Endothelial cell (in vitro differentiated cells): ENCODE results near the gene GGTLC3. TPM values are rescaled to one million over a fixed set of nuclear protein-coding genes. Genes with fewer than 3 reads are reported as not detected.
"Not testable (repeated sequence)": the region's sequence is repeated elsewhere in the genome, so short reads cannot be mapped to it uniquely, and the experiment has no call there.

Experiments
- DNase-seq: peaks from one replicate; pipeline ENCODE4 v3.0.0; 2021; ENCODE audit warnings: low spot score
- H3K27ac Mint-ChIP-seq: one replicate; pipeline ENCODE4 v1.8.0; 2021; ENCODE audit warnings: mixed read lengths, inconsistent platforms; ENCODE audit not compliant: unreplicated experiment
- H3K27me3 Mint-ChIP-seq: one replicate; pipeline ENCODE4 v1.8.0; 2021; ENCODE audit warnings: mild to moderate bottlenecking, moderate library complexity, mixed read lengths, inconsistent platforms; ENCODE audit not compliant: unreplicated experiment
- H3K36me3 Mint-ChIP-seq: one replicate; pipeline ENCODE4 v1.8.0; 2021; ENCODE audit warnings: mild to moderate bottlenecking, low read depth, mixed read lengths, inconsistent platforms; ENCODE audit not compliant: unreplicated experiment
- H3K4me1 Mint-ChIP-seq: one replicate; pipeline ENCODE4 v1.8.0; 2021; ENCODE audit warnings: mild to moderate bottlenecking, mixed read lengths, inconsistent platforms; ENCODE audit not compliant: unreplicated experiment
- H3K4me3 Mint-ChIP-seq: one replicate; pipeline ENCODE4 v1.8.0; 2021; ENCODE audit warnings: mild to moderate bottlenecking, mixed read lengths, inconsistent platforms; ENCODE audit not compliant: unreplicated experiment
- H3K9me3 Mint-ChIP-seq: one replicate; pipeline ENCODE4 v1.8.0; 2021; ENCODE audit warnings: mixed read lengths, inconsistent platforms; ENCODE audit not compliant: unreplicated experiment
- long read RNA-seq: library from polyadenylated mRNA; unstranded; transcript quantifications from one replicate; pipeline ENCODE4 v2.0.0, GENCODE V29; 2020; ENCODE audit not compliant: unreplicated experiment
- total RNA-seq: library from RNA; stranded (reverse); fragmentation: NEBNext Ultra II Directional; extraction: Animal tissue kit (Norgen Biotek cat#: 25700); gene quantifications from one replicate; pipeline ENCODE4 v1.2.1, GENCODE V29; 2021; ENCODE audit not compliant: unreplicated experiment

Gene GGTLC3
- total RNA-seq: 0.56 TPM
- long read RNA-seq: 0 reads

- not testable (repeated sequence) for H3K27ac Mint-ChIP-seq, DNase-seq, H3K9me3 Mint-ChIP-seq, H3K4me1 Mint-ChIP-seq, H3K27me3 Mint-ChIP-seq, H3K36me3 Mint-ChIP-seq, H3K4me3 Mint-ChIP-seq
These were observed at the start of gene GGTLC3 for GRCh38 chr22:18518061-18518460. Gene GGTLC3, minus strand, starts transcription at chr22:18518161. Its CDS starts 264 bp downstream, at chr22:18517897.

DNA sequence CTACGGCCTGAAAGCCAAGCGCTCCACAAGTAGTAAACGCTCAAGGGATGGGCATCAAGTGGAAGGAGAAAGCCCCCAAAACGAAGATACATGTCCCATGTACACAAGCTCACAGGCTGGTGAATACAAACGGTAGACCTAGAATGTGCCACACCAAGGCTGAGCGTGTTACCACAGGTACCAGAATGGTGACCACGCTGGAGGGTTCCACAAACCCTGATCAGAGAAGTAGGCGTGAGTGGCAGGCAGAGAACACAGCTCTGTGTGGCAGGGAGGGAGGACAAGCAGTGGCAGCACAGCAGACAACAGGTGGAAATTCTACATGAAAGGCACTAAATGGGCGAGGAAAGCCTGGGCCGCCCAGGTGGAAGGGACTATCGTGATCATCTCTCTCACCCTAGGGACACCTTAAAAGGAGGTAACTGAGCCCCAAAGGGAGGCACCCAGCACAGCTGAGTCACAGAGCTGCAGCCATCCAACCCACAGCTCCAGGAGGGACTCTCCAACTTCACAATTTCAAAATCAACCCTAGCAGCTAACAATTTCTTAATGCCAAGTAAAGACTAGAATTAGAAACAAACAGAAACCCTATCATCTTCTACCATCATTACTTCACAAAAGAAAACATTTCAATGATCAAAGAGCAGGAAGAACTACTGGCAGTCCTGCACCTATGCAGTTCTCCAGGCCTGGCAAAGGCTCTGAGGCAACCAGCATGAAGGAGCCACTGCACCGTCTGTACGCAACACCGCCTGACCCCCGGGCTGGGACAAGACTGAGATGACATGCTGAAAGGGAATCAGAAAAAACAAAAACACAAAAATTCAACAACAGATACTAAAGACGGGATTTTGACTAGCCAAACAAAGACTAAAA, 42.4 kb upstream of the GGTLC3 start:
- not testable (repeated sequence) for H3K36me3 Mint-ChIP-seq, H3K27ac Mint-ChIP-seq, H3K4me1 Mint-ChIP-seq, DNase-seq, H3K9me3 Mint-ChIP-seq, H3K4me3 Mint-ChIP-seq, H3K27me3 Mint-ChIP-seq

GRCh38 chr22:18558939-18559338, 41.0 kb upstream of the GGTLC3 start:
- H3K4me1 Mint-ChIP-seq, H3K36me3 Mint-ChIP-seq, H3K4me3 Mint-ChIP-seq, H3K27ac Mint-ChIP-seq, H3K27me3 Mint-ChIP-seq, H3K9me3 Mint-ChIP-seq, DNase-seq: not testable (repeated sequence)

DNA sequence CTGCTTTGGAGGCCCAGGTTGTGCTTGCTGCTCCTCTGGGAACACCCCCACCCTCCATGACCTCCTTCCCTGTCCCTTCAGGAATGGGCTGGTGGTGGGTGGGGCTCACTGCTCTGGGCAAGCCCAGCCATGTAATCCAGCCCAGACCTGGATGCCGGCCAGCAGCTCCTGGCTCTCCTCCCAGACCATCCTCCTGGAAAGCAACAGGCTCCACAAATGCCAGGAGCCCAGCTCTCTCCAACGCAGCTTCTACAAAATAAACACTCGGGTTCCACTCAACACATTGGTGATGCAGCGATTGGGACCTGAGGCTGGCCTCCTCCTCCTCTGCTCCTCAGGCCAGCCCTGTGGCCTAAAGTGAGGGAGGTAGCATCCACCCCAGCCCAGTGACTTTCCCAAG, 40.6 kb upstream of the GGTLC3 start:
- not testable (repeated sequence) for H3K27me3 Mint-ChIP-seq, H3K9me3 Mint-ChIP-seq, H3K4me3 Mint-ChIP-seq, H3K27ac Mint-ChIP-seq, H3K36me3 Mint-ChIP-seq, H3K4me1 Mint-ChIP-seq, DNase-seq

GRCh38 chr22:18554280-18555256, 36.6 kb upstream of the GGTLC3 start:
- H3K36me3 Mint-ChIP-seq, H3K27ac Mint-ChIP-seq, H3K4me3 Mint-ChIP-seq, H3K4me1 Mint-ChIP-seq, H3K27me3 Mint-ChIP-seq, H3K9me3 Mint-ChIP-seq, DNase-seq: not testable (repeated sequence)

DNA sequence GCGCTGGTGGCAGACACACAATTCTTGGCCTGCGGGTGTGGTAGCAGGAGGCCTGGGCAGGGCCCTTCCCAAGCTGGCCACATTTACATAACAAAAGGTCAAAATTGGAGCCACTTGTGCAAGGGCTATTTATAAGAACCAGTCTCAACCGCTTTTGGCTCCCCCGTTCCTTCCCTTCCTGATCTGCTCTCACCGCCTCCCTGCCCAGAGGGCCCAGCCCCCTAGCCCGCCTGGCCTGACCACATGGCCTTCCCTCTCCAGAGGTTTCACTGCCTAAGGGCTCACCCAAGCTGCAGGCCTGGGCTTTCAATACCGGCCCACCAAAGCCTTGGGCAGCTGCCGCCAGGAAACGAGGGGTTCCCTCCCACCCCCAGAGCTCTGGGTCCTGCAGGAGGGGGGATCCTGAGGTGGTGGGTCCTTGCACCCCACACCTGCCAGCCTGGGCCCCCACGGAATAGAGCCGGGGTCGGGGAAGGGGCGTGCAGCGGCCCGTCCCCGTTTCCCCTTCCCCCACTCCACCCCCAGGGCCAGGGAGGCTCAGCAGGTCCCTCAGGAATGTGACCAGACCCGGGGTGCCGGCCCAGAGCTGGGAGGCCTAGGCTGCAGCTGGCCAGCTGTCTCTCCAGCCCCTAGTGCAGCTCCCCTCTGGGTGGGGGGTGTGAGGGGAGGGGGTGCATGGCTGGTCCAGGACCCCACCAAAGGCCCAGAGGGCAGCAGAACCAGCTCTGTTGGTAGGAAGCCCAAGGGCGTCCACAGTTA, 35.1 kb upstream of the GGTLC3 start:
- not testable (repeated sequence) for H3K27ac Mint-ChIP-seq, H3K9me3 Mint-ChIP-seq, H3K36me3 Mint-ChIP-seq, DNase-seq, H3K4me3 Mint-ChIP-seq, H3K4me1 Mint-ChIP-seq, H3K27me3 Mint-ChIP-seq

GRCh38 chr22:18551046-18551445, 33.1 kb upstream of the GGTLC3 start:
- H3K9me3 Mint-ChIP-seq, H3K36me3 Mint-ChIP-seq, H3K4me3 Mint-ChIP-seq, H3K4me1 Mint-ChIP-seq, H3K27me3 Mint-ChIP-seq, H3K27ac Mint-ChIP-seq, DNase-seq: not testable (repeated sequence)

DNA sequence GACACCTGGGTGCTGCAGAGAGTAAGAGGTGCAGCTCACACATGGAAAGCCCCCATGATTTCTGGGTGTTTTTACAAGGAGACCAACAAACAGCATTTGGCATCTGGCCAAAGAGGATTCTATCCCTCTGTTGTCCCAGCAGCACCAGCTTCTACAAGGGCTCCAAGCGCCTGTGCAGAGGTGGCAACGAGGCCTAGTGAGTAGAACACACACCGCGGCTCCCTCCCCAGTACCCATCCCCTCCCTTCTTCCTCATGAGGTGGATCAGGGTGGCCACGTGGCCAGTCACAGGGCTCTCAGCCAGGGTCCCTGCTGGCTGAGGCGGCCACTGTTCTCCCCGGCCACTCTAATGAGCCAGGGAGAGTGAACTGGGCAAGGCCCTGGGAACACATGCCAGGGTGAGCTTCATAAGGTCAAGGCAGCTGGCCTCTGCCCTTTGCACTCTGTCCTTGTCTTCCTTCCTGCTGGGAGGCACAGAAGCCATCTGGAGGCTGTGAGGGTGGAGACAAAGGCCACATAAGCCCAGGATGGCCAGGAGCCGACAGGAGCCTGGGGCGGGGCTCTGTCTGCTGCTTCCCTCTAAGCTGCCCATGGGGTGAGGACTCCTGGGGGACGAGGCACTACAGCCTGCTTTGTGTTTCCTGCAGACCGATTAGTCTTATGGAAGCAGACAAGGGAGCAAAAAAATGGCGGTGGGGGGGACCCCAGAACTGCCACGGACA, 31.7 kb upstream of the GGTLC3 start:
- DNase-seq, H3K9me3 Mint-ChIP-seq, H3K4me3 Mint-ChIP-seq, H3K4me1 Mint-ChIP-seq, H3K27me3 Mint-ChIP-seq, H3K36me3 Mint-ChIP-seq, H3K27ac Mint-ChIP-seq: not testable (repeated sequence)

DNA sequence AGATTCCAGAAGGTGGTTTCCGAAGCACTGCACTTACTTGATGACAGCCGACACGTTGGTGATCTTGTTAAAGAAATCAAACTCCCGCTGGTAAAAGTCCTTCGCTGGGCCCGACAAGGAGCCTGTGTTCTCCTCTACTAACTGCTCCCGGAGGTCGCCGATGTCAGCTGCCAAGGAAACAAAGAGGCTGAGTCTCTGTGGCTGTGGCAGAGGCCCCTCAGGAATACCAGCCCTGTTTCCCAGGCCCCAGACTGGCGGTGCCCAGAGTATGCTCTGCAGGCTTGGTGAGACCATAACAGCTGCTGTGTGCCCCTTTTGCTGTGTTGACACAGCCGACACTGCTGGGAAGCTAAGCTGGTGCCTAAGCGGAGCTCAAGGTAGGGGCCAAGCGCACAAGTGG, 26.7 kb upstream of the GGTLC3 start:
- H3K27ac Mint-ChIP-seq, H3K9me3 Mint-ChIP-seq, H3K36me3 Mint-ChIP-seq, H3K4me3 Mint-ChIP-seq, DNase-seq, H3K4me1 Mint-ChIP-seq, H3K27me3 Mint-ChIP-seq: not testable (repeated sequence)

DNA sequence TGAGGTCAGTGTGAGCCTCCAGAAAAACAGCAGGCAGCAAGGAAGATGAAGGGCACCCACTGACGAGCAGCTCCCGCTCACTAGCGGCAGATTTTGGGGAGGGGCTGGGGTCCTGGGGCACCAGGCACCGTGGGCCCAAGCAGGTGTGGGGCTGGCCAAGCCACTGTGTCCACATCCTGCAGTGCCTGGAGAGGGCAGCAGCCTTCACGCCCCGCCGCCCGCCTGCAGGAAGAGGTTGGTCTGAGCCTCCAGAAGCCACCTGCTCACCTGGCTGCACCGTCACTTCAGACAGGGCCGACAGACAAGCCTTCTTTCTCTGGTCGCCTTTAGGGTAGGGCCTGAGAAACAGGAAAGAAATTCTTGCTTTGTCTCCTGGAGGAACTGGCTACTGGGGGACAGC, 25.4 kb upstream of the GGTLC3 start:
- H3K27ac Mint-ChIP-seq, H3K36me3 Mint-ChIP-seq, H3K27me3 Mint-ChIP-seq: not testable (repeated sequence)

GRCh38 chr22:18539994-18540393, 22.0 kb upstream of the GGTLC3 start:
- H3K27ac Mint-ChIP-seq, DNase-seq, H3K4me3 Mint-ChIP-seq, H3K9me3 Mint-ChIP-seq, H3K27me3 Mint-ChIP-seq, H3K36me3 Mint-ChIP-seq, H3K4me1 Mint-ChIP-seq: not testable (repeated sequence)

More for the DNA sequence above, 25.4 kb upstream of the GGTLC3 start:
- H3K4me3 Mint-ChIP-seq, DNase-seq, H3K4me1 Mint-ChIP-seq, H3K9me3 Mint-ChIP-seq: not testable (repeated sequence)
